Omental fat pad (tissue), 4 donors: ENCODE data around the gene RAB15. TPM values are rescaled to one million over a fixed set of nuclear protein-coding genes. Genes with fewer than 3 reads are reported as not detected.
A peak's percentile ranks its signal among the peaks of the same experiment; 100 is the strongest.

Experiments used
- ATAC-seq: fragments of 150-250 bp; one replicate; pipeline ENCODE4 v1.9.1; 2016; ENCODE audit warnings: mild to moderate bottlenecking, moderate library complexity; ENCODE audit not compliant: low FRiP score
- DNase-seq: peaks from one replicate; pipeline ENCODE4 v3.0.0-alpha.2; 2019; ENCODE audit warnings: low spot score
- total RNA-seq, 4 donors: library from RNA; depleted of rRNA; stranded (reverse); fragments of >200 nt; gene quantifications; one replicate each; pipeline ENCODE4 v1.1.0, GENCODE V29; 2016
- TF ChIP-seq, protein P1 (sequence below), 3 donors: fragments of 450-650 bp; IDR thresholded peaks; one replicate each; pipeline ENCODE4 v1.5.1; 2016 to 2017; ENCODE audit warnings: antibody characterized with exemption in 3 of 3, mild to moderate bottlenecking in 3 of 3, moderate library complexity in 2 of 3

RAB15 gene
- total RNA-seq, 4 donors from 2014 or later: 1.6 to 3.8 (median 2.4) TPM

DNA sequence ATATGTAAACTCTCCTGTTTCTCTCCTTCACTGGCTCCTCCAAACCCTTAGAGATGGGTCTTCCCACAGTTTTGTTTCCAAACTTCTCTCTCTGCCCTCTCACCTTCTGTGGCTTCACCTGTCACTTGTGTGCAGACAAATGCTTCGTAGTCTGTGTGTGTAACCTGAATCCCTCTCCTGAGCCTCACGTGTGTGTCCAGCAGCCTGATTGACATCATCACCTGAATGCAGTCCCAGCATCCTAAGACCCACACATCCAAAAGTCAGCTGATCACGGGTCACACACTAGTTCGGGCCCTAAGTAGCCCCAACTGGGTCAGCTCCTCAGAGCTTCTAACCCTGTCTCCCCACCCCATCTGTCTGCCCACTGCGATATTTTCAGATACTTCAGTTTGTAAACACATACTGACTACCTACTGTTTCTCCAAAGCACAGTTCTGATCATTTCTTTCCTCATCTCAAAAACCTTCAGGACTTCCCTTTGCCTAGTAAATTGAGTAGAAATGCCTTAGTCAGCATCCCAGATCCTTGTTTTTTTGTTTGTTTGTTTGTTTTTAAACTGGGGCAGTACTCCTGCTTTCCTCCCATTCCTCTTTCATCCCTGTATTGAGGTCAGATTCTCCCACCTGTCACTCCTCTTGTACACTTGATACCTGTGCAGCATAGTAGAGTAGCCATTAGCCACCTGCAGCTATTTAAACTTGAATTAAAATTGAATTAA, 38.2 kb upstream of the RAB15 start:
- ATAC-seq (no peak), DNase-seq (no peak)
- TF ChIP-seq, protein P1, sequence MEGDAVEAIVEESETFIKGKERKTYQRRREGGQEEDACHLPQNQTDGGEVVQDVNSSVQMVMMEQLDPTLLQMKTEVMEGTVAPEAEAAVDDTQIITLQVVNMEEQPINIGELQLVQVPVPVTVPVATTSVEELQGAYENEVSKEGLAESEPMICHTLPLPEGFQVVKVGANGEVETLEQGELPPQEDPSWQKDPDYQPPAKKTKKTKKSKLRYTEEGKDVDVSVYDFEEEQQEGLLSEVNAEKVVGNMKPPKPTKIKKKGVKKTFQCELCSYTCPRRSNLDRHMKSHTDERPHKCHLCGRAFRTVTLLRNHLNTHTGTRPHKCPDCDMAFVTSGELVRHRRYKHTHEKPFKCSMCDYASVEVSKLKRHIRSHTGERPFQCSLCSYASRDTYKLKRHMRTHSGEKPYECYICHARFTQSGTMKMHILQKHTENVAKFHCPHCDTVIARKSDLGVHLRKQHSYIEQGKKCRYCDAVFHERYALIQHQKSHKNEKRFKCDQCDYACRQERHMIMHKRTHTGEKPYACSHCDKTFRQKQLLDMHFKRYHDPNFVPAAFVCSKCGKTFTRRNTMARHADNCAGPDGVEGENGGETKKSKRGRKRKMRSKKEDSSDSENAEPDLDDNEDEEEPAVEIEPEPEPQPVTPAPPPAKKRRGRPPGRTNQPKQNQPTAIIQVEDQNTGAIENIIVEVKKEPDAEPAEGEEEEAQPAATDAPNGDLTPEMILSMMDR (IDR thresholded peaks at IDR 0.05): no peak

DNA sequence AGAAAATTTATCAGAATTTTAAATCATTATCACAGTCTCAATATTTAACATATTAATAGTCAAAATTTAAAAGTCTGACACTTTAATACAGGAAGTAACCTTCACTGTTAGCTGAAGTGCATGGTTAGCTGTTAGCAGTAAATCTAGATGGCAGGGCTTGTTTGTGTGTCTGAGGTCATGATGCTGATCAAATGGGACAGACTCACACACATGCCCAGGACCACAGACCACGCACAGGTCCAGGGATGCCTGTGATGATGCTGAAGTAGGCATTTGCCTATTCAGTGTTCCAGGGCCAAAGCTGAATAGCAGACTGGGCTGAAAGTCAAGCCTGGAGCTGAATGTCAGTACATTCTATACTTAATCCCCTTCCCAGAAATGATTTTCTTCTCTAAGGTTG, 35.1 kb upstream of the RAB15 start:
- ATAC-seq: no peak
- DNase-seq: no peak
- TF ChIP-seq, protein P1 (IDR thresholded peaks at IDR 0.05): no peak

DNA sequence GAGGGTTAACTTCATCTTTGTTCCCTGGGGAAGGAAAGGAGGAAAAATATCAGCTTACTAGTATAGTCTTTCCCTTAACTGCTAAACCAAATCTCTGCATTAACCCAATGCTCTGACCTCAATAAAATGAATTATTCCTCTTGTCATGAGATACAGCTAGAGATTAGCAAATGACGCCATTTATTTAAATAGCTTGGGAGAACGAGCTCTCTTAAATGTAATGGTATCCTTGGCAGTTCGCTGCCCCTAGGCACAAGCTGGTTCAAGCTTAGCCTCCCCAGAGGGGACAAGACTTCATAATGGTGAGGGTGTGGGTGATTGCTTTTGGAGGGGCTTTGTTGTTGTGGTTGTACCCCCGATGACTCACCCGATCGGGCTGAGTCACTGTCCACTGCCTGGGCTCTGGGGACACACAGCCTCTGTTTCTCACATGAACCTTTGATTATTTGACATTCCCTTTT, 34.2 kb upstream of the RAB15 start:
- ATAC-seq: no peak
- DNase-seq: no peak
- TF ChIP-seq, protein P1 (IDR thresholded peaks at IDR 0.05): no peak

DNA sequence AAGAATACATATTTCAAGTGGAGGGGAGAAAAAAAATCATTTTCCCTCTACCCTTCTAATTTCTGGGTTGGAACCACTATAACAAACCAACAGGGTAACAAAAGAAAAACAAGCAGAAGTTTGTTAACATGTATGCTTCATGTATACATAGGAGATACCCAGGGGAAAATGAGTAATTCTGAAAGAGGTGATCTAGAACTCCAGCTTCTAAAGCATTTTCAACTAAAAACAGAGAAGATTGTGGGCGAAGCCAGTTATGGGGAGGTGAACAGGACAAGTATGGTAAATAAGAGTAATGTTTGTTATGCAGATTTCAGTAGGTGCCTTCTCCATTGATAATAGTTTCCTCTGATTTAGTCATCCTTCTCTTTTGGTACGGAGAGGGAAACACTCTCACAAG, 31.3 kb upstream of the RAB15 start:
- DNase-seq: no peak
- TF ChIP-seq, protein P1 (IDR thresholded peaks at IDR 0.05): no peak
- no peak for ATAC-seq

DNA sequence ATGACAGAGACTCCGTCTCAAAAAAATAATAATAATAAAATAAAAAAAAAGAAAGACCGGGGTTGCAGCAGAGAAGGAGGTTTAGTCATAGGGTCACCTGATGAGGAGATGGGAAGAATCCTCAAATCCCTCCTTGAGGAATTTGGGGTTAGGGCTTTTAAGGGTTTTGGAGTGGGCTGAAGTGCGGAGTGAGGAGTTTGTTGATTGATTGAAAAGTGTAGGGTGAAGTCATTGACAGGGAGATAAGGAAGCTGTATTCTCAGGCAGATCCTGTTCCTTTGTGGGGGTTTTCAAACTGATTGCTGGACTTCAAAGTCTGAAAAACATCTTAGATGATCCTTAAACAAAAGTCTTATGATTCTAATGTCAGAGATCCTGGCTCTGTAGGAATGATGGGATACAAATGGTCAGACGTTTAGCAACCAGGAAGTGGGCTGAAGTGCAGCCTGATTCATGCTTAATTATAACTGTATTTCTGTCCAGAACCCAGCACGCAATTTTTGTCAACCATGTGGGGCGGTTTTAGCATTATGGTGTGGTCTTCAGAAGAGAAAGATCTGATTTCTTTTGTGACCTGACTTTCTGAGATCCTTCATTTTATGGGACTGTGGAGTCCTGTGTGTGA, 30.6 kb upstream of the RAB15 start:
- ATAC-seq (no peak), DNase-seq (no peak)
- TF ChIP-seq, protein P1 (IDR thresholded peaks at IDR 0.05): no peak

DNA sequence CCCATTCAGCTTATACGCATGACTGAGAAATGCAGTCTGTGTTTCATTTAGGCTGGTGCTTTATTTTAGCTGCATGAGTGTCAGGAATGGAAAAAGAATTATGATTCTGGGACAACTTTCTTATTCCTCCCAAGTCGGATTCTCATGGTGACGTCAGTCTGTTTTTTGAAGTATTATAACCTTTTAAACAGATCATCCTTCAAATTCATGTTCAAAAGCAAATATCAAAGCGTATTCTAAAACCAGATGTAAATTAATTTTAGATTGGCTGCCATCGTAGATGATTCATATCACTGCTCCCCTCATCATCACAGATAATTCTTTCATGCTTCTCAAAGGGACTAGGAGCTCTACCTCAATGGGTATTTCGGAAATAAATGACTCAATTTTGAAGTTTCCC, 29.6 kb upstream of the RAB15 start:
- ATAC-seq (peak; percentile 62), DNase-seq (no peak)
- TF ChIP-seq, protein P1 (IDR thresholded peaks at IDR 0.05): no peak
